ENCODE data around the gene MED25.

The MED25 gene

DNA sequence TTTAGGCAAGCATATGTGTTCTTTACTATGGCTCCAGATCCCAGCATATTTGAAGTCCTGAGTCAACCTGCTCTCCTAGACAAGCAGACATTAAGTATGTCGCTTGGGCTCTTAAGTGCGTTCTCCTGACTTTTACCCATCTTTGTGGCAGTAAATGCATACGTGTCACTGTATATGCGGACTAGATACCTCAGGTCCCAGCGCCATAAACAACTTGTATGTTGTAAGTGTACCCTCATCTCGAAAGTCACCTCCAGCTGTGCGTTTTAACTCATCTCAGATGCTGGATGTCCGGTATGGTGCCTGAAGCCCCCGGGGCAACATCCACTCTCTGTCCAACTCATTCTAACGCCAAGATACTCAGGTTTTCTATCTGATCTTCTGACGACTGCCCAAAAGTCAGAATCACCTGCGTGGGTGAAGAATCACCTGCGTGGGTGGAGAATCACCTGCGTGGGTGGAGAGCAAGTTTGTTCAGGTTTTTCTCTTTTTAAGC lies 34.6 kb downstream of the MED25 start:
- H3K4me3 ChIP-seq (replicated peaks; ENCODE audit: insufficient read depth, low read length): no peak overlapping the region
- DNase-seq (ENCODE audit: low read depth in 1 of 2, low spot score in 1 of 2): no peak
- TF ChIP-seq POLR2AphosphoS5 (IDR thresholded peaks at IDR 0.05; ENCODE audit: low read depth): no peak
- TF ChIP-seq, protein P1, sequence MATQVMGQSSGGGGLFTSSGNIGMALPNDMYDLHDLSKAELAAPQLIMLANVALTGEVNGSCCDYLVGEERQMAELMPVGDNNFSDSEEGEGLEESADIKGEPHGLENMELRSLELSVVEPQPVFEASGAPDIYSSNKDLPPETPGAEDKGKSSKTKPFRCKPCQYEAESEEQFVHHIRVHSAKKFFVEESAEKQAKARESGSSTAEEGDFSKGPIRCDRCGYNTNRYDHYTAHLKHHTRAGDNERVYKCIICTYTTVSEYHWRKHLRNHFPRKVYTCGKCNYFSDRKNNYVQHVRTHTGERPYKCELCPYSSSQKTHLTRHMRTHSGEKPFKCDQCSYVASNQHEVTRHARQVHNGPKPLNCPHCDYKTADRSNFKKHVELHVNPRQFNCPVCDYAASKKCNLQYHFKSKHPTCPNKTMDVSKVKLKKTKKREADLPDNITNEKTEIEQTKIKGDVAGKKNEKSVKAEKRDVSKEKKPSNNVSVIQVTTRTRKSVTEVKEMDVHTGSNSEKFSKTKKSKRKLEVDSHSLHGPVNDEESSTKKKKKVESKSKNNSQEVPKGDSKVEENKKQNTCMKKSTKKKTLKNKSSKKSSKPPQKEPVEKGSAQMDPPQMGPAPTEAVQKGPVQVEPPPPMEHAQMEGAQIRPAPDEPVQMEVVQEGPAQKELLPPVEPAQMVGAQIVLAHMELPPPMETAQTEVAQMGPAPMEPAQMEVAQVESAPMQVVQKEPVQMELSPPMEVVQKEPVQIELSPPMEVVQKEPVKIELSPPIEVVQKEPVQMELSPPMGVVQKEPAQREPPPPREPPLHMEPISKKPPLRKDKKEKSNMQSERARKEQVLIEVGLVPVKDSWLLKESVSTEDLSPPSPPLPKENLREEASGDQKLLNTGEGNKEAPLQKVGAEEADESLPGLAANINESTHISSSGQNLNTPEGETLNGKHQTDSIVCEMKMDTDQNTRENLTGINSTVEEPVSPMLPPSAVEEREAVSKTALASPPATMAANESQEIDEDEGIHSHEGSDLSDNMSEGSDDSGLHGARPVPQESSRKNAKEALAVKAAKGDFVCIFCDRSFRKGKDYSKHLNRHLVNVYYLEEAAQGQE (IDR thresholded peaks at IDR 0.05; ENCODE audit: insufficient replicate concordance, low read depth): no peak
- TF ChIP-seq, protein P2, sequence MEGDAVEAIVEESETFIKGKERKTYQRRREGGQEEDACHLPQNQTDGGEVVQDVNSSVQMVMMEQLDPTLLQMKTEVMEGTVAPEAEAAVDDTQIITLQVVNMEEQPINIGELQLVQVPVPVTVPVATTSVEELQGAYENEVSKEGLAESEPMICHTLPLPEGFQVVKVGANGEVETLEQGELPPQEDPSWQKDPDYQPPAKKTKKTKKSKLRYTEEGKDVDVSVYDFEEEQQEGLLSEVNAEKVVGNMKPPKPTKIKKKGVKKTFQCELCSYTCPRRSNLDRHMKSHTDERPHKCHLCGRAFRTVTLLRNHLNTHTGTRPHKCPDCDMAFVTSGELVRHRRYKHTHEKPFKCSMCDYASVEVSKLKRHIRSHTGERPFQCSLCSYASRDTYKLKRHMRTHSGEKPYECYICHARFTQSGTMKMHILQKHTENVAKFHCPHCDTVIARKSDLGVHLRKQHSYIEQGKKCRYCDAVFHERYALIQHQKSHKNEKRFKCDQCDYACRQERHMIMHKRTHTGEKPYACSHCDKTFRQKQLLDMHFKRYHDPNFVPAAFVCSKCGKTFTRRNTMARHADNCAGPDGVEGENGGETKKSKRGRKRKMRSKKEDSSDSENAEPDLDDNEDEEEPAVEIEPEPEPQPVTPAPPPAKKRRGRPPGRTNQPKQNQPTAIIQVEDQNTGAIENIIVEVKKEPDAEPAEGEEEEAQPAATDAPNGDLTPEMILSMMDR (IDR thresholded peaks at IDR 0.05; ENCODE audit: insufficient read depth, low read length): no peak
- no peak for TF ChIP-seq GABPA (IDR thresholded peaks at IDR 0.05; ENCODE audit: low read depth)
- TF ChIP-seq SPI1 (IDR thresholded peaks at IDR 0.05; ENCODE audit: borderline replicate concordance, low read depth): no peak
- H3K27me3 ChIP-seq (ENCODE audit: insufficient read depth, poor library complexity, severe bottlenecking): no peaks in the 10 kb centered on the region
- no peak overlapping the region for H3K27ac ChIP-seq (replicated peaks)

DNA sequence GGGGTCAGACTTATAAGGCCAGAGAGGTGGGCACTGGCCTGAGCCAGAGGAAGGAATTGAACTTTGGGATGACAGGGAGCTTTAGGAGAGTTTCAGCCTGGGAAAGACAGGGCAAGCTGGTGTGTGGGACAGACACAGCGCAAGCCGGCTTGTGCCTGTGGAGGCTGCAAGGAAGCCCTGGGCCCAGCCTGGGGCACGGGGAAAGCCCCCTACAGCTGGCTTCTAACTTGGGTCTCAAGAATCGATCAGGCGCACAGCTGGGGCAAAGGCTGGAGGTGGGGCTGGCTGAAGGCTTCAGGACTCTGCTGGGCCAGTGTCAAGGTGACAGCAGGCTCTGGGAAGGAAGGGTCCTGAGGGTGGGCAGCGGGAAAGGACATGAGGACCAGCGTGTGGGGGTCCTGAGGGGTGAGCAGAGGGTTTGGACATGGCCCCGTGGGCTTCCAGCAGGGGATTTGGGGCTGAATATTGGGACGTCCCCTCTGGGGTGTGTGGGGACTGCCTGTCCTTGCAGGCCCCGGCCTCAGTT lies 35.8 kb downstream of the MED25 start:
- Histone ChIP-seq H3K27ac (replicated peaks) (no peak overlapping the region), H3K4me3 (replicated peaks; ENCODE audit: insufficient read depth, low read length) (no peak overlapping the region), H3K27me3 (ENCODE audit: insufficient read depth, poor library complexity, severe bottlenecking) (no peaks in the 10 kb centered on the region)
- DNase-seq (ENCODE audit: low read depth in 1 of 2, low spot score in 1 of 2): no peak
- TF ChIP-seq, protein P1 (IDR thresholded peaks at IDR 0.05; ENCODE audit: insufficient replicate concordance, low read depth): no peak
- TF ChIP-seq, protein P2 (IDR thresholded peaks at IDR 0.05; ENCODE audit: insufficient read depth, low read length): no peak
- TF ChIP-seq POLR2AphosphoS5 (IDR thresholded peaks at IDR 0.05; ENCODE audit: low read depth): no peak
- no peak for TF ChIP-seq GABPA (IDR thresholded peaks at IDR 0.05; ENCODE audit: low read depth)
- no peak for TF ChIP-seq SPI1 (IDR thresholded peaks at IDR 0.05; ENCODE audit: borderline replicate concordance, low read depth)

DNA sequence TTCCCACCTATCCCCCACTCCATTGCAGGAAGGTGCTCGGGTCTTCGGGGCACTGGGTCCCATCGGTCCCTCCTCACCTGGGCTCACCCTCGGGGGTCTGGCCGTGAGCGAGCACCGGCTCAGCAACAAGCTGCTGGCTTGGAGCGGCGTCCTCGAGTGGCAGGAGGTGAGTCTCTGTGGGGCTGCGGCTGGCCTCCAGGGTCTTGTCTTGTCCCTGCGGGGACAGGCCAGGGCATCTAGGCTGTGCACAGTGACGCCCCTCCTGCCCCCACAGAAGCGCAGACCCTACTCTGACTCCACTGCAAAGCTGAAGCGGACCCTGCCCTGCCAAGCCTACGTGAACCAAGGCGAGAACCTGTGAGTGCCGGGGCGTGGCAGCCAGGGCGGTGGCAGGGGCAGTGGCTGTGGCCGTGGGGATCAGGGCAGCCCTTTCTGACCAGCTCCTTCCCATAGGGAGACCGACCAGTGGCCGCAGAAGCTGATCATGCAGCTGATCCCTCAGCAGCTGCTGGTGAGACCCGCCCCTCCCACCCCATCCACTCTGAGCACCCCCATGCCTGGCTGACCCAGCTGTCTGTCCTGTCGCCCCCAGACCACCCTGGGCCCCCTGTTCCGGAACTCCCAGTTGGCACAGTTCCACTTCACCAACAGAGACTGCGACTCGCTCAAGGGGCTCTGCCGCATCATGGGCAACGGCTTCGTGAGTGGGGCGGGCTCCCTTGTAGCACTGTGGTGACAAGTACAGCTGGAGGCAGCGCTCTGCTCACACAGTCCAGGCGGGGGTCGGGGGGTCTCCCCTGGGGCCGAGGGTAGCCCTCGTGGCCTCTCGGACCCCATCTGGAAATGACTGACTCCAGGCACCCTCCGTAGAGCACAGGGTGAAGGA lies 36.5 kb downstream of the MED25 start:
- TF ChIP-seq SPI1 (IDR thresholded peaks at IDR 0.05; ENCODE audit: borderline replicate concordance, low read depth) (no peak), GABPA (IDR thresholded peaks at IDR 0.05; ENCODE audit: low read depth) (no peak), POLR2AphosphoS5 (IDR thresholded peaks at IDR 0.05; ENCODE audit: low read depth) (no peak)
- TF ChIP-seq, protein P1 (IDR thresholded peaks at IDR 0.05; ENCODE audit: insufficient replicate concordance, low read depth): no peak
- TF ChIP-seq, protein P2 (IDR thresholded peaks at IDR 0.05; ENCODE audit: insufficient read depth, low read length): no peak
- Histone ChIP-seq H3K4me3 (replicated peaks; ENCODE audit: insufficient read depth, low read length) (no peak overlapping the region), H3K27me3 (ENCODE audit: insufficient read depth, poor library complexity, severe bottlenecking) (no peaks in the 10 kb centered on the region), H3K27ac (replicated peaks) (no peak overlapping the region)
- no peak for DNase-seq (ENCODE audit: low read depth in 1 of 2, low spot score in 1 of 2)
